ENCODE measurements around the gene A4GALT.

GRCh38 chr22:42700901-42701300 lies 19.8 kb downstream of the A4GALT start:
- TF ChIP-seq CTCF (IDR thresholded peaks at IDR 0.05) (no peak), SIN3A (IDR thresholded peaks at IDR 0.05; ENCODE audit: borderline replicate concordance, insufficient read depth, low read depth, low read length) (no peak), POLR2AphosphoS5 (IDR thresholded peaks at IDR 0.05; ENCODE audit: low read depth, low read length) (no peak)
- TF ChIP-seq, protein P1, sequence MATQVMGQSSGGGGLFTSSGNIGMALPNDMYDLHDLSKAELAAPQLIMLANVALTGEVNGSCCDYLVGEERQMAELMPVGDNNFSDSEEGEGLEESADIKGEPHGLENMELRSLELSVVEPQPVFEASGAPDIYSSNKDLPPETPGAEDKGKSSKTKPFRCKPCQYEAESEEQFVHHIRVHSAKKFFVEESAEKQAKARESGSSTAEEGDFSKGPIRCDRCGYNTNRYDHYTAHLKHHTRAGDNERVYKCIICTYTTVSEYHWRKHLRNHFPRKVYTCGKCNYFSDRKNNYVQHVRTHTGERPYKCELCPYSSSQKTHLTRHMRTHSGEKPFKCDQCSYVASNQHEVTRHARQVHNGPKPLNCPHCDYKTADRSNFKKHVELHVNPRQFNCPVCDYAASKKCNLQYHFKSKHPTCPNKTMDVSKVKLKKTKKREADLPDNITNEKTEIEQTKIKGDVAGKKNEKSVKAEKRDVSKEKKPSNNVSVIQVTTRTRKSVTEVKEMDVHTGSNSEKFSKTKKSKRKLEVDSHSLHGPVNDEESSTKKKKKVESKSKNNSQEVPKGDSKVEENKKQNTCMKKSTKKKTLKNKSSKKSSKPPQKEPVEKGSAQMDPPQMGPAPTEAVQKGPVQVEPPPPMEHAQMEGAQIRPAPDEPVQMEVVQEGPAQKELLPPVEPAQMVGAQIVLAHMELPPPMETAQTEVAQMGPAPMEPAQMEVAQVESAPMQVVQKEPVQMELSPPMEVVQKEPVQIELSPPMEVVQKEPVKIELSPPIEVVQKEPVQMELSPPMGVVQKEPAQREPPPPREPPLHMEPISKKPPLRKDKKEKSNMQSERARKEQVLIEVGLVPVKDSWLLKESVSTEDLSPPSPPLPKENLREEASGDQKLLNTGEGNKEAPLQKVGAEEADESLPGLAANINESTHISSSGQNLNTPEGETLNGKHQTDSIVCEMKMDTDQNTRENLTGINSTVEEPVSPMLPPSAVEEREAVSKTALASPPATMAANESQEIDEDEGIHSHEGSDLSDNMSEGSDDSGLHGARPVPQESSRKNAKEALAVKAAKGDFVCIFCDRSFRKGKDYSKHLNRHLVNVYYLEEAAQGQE (IDR thresholded peaks at IDR 0.05; ENCODE audit: insufficient read depth in 1 of 2, low read depth in 2 of 2, low read length in 1 of 2): no peak
